SK-N-SH treated with all-trans-retinoic acid at 6 μM for 48 hours (cell line): Measurements from ENCODE around the gene CACNB2.

Experiments used
- ARNTL ChIP-seq: fragments of 450-650 bp; formaldehyde crosslinking; IDR thresholded peaks from 2 replicates; pipeline ENCODE4 v1.5.0; 2020; ENCODE audit warnings: low read depth, mild to moderate bottlenecking, moderate library complexity, borderline replicate concordance
- CSDC2 ChIP-seq: fragments of 250-450 bp; sonication (Bioruptor Pico); IDR thresholded peaks from 2 replicates; pipeline ENCODE4 v1.5.0; 2020; ENCODE audit warnings: mild to moderate bottlenecking, moderate library complexity
- GLIS3 ChIP-seq: fragments of 250-450 bp; sonication (Bioruptor Pico); IDR thresholded peaks from 2 replicates; pipeline ENCODE4 v1.5.0; 2020; ENCODE audit warnings: mild to moderate bottlenecking, moderate library complexity
- OSR1 ChIP-seq: fragments of 250-450 bp; sonication (Bioruptor Pico); IDR thresholded peaks from 2 replicates; pipeline ENCODE4 v1.8.0; 2022; ENCODE audit warnings: moderate library complexity, mild to moderate bottlenecking, inconsistent platforms
- TCF4 ChIP-seq: fragments of 250-450 bp; sonication (Bioruptor Pico); IDR thresholded peaks from 2 replicates; pipeline ENCODE4 v1.8.0; 2021; ENCODE audit warnings: mild to moderate bottlenecking, moderate library complexity, borderline replicate concordance
- TOX ChIP-seq: fragments of 250-450 bp; sonication (Bioruptor Pico); IDR thresholded peaks from 2 replicates; pipeline ENCODE4 v1.8.0; 2021; ENCODE audit warnings: mild to moderate bottlenecking, moderate library complexity, borderline replicate concordance
- ZFP3 ChIP-seq: fragments of 250-450 bp; sonication (Bioruptor Pico); IDR thresholded peaks from 2 replicates; pipeline ENCODE4 v1.5.0; 2020; ENCODE audit warnings: mild to moderate bottlenecking, moderate library complexity
- TF ChIP-seq, protein P1 (sequence below): fragments of 250-450 bp; sonication (Bioruptor Pico); IDR thresholded peaks from 2 replicates; pipeline ENCODE4 v1.8.0; 2020; ENCODE audit warnings: mild to moderate bottlenecking, moderate library complexity, borderline replicate concordance
- TF ChIP-seq, protein P2 (sequence below): fragments of 250-450 bp; sonication (Bioruptor Pico); IDR thresholded peaks from 2 replicates; pipeline ENCODE4 v1.5.1; 2020; ENCODE audit warnings: low read depth, mild to moderate bottlenecking, moderate library complexity

DNA sequence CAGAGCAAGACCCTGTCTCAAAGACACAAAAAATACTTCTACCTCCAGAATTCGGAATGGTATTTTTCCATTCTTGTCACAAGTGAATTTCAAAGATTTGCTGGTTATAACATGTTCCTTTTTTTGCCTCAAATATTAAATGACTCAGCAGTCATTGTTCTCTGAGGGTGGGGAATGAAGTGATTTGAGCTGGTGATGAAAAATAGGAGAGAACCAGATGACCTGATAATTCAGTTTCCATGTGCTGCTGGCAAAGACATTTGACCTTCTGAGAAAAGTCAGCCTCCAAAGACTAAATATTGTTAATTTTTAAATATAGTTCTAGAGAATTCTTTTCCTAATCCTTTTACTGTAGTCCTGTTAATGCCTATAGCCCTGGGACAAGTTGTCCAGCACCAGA is 78.9 kb downstream of the CACNB2 start:
- no peak for TF ChIP-seq ZFP3
- TF ChIP-seq, protein P1, sequence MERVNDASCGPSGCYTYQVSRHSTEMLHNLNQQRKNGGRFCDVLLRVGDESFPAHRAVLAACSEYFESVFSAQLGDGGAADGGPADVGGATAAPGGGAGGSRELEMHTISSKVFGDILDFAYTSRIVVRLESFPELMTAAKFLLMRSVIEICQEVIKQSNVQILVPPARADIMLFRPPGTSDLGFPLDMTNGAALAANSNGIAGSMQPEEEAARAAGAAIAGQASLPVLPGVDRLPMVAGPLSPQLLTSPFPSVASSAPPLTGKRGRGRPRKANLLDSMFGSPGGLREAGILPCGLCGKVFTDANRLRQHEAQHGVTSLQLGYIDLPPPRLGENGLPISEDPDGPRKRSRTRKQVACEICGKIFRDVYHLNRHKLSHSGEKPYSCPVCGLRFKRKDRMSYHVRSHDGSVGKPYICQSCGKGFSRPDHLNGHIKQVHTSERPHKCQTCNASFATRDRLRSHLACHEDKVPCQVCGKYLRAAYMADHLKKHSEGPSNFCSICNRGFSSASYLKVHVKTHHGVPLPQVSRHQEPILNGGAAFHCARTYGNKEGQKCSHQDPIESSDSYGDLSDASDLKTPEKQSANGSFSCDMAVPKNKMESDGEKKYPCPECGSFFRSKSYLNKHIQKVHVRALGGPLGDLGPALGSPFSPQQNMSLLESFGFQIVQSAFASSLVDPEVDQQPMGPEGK (CRISPR knock-in tag), result no peak
- no peak for TF ChIP-seq TOX (CRISPR knock-in tag)
- no peak for TF ChIP-seq CSDC2
- TF ChIP-seq, protein P2, sequence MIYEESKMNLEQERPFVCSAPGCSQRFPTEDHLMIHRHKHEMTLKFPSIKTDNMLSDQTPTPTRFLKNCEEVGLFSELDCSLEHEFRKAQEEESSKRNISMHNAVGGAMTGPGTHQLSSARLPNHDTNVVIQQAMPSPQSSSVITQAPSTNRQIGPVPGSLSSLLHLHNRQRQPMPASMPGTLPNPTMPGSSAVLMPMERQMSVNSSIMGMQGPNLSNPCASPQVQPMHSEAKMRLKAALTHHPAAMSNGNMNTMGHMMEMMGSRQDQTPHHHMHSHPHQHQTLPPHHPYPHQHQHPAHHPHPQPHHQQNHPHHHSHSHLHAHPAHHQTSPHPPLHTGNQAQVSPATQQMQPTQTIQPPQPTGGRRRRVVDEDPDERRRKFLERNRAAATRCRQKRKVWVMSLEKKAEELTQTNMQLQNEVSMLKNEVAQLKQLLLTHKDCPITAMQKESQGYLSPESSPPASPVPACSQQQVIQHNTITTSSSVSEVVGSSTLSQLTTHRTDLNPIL (CRISPR knock-in tag), result no peak
- TF ChIP-seq OSR1 (CRISPR knock-in tag), result no peak
- no peak for TF ChIP-seq GLIS3 (CRISPR knock-in tag)
- no peak for TF ChIP-seq TCF4 (CRISPR knock-in tag)
- TF ChIP-seq ARNTL (CRISPR knock-in tag), result no peak
